Hematopoietic multipotent progenitor cell treated with erythropoietin and hydrocortisone succinate and interleukin-3 and kit ligand, for 15 days (in vitro differentiated cells): Measurements from ENCODE around the gene FAM53A.
"Not testable (repeated sequence)": the region's sequence is repeated elsewhere in the genome, so short reads cannot be mapped to it uniquely, and the experiment has no call there.

Source experiments
- DNase-seq: peaks from one replicate; pipeline ENCODE4 v3.0.0-alpha.2; 2015; ENCODE audit warnings: low spot score

The FAM53A gene

GRCh38 chr4:1717129-1718094, 33.3 kb upstream of the FAM53A start:
- DNase-seq: no peak

GRCh38 chr4:1716065-1716945, 32.2 kb upstream of the FAM53A start:
- no peak for DNase-seq

GRCh38 chr4:1715002-1715758, 31.1 kb upstream of the FAM53A start:
- DNase-seq: no peak

DNA sequence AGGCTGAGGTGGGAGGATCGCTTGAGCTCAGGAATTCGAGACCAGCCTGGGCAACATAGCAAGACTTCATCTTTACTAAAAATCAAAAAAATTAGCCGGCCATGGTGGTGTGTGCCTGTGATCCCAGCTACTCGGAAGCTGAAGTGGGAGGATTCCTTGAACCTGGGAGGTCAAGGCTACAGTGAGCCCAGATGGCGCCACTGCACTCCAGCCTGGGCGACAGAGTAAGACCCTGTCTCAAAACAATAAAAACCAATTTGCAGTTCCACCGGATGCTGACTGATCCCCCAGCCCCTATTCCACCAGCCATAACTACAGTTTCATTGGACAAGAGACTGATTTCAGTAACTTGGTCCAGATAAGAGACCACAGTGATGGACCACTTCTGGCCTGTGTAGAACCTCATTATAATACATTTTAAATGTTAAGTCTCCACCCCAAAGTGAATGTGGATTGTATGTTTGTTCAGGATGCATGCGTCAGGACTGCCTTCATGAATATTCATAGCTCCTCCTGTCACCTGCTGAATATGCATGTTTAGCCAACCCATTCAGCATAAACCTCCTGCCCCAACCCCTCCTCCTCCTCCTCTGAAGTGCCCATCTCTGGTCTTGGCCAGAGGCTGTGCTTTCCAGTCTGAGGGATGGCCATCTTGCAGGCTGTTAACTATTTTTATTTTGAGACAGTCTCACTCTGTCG, 30.3 kb upstream of the FAM53A start:
- DNase-seq: no peak

GRCh38 chr4:1713003-1713851, 29.1 kb upstream of the FAM53A start:
- DNase-seq: no peak

- DNase-seq: peak; percentile 95
Observed at GRCh38 chr4:1712216-1713002, 28.3 kb upstream of the FAM53A start, which contains the start of gene SLBP. Gene SLBP, minus strand, starts transcription at chr4:1712319. Its CDS starts 131 bp downstream, at chr4:1712188.

DNA sequence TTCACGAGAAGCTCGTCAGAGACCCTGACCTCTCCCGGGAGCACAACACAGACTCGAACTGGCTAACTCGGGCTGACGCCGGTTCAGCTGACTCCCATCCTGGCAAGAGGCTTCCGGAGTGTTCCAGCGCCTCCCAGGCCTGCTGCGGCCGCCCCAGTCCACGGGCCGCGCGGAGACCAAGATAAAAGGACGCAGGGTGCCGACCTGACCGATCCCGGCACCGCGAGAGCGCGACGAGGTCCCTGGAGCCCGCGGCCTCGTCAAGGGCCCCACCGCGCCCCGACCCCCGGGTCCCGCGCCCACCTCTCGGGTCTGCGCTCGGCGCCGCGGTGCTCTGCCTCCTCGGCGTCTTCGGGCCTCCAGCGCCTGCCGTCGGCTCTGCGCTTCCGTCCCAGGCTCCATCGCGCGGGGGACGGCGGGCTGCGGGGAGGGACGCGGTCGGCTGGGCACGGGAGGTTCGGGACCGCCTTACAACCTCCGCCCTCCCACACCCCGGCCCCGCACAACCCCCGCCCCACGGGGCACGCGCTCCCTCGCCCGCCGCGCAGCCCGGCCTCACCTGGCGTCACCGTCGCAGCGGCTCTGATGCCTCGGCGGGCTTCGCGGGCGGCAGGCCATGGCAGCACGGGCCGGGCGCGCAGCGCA, 27.6 kb upstream of the FAM53A start:
- no peak for DNase-seq

- no peak for DNase-seq
Observed at GRCh38 chr4:1711055-1711570, 27.0 kb upstream of the FAM53A start.

- no peak for DNase-seq
Observed at GRCh38 chr4:1708581-1708980, 24.5 kb upstream of the FAM53A start.

- no peak for DNase-seq
Observed at GRCh38 chr4:1706358-1706757, 22.2 kb upstream of the FAM53A start.

- no peak for DNase-seq
Observed at GRCh38 chr4:1705732-1706131, 21.6 kb upstream of the FAM53A start.

DNA sequence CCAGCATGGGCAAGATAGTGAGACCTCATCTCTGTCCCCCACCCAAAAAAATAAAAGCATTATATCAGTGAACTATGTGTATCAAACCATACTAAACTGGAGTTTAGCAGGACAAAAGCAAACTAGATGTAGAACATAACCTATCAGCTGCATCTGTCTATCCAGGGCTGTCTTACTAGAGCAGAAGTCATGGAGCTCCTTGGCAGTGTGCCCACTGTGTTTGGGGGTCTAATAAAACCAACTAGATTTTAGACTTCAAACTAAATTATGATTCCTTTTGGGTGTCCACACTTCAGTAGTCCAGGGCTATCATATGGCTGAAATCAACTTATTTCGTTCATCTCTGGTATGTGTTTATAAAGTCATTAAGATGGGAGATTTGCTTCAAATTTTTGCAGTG, 19.8 kb upstream of the FAM53A start:
- no peak for DNase-seq

DNA sequence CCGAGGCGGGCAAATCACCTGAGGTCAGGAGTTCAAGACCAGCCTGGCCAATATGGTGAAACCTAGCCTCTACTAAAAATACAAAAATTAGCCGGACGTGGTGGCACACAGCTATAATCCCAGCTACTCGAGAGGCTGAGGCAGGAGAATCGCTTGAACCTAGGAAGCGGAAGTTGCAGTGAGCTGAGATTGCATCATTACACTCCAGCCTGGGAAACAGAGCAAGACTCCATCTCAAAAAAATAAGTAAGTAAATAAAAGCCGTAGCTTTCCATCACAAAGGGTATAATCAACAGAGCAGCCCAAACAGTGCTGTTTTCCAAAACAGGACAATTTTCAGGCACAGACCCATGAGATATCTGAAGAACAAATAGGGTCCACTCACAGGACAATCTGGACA, 17.6 kb upstream of the FAM53A start:
- not testable (repeated sequence) for DNase-seq

DNA sequence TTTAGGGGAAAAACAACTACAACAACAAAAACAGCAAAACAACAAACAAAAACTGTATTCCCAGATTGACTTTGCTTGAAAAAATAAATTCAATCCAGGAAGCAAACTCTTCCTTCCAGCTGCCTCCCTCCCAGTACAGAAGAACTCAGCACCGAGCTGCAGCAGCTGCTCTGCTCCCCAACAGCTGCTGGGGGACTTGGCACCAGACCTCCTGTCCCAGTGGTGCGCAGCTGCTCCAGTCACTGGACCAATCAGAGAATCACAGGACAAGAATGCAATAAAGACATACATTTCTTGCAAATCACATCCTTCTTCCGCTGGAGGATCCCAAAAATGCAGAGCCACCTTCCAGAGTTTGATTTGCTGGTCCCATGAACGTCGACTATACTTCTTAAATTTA, 11.8 kb upstream of the FAM53A start:
- DNase-seq: no peak

GRCh38 chr4:1693131-1693896, 9.2 kb upstream of the FAM53A start:
- peak; percentile 87 for DNase-seq

- no peak for DNase-seq
Observed at GRCh38 chr4:1691737-1692373, 7.7 kb upstream of the FAM53A start.

DNA sequence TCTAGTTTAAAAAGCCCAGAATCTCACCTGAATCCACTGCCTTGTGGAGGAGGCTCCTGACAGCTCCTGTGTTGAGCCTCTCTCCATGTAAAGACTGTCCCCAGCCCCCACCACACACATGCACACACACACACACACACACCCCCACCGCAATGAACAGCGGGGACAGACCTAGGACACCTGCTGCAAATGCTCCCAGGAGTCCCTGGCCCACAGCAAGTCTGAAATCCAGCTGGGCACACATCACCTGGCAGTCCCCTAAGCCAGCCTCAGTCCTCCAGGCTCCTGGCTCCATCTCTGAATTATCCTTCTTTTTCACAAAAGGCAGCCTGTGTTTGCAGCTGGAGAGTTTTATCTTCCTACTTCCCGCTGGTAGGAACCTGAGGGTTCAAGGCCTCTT, 6.6 kb upstream of the FAM53A start:
- DNase-seq: no peak
